SU-DHL-6 (cell line): Measurements from ENCODE around the gene COPRS.
A peak's percentile ranks its signal among the peaks of the same experiment; 100 is the strongest.

Experiments used
- H2AFZ ChIP-seq: fragments of 200-600 bp; sonication (generic); 2 replicates; pipeline ENCODE4 v1.6.1; 2014; ENCODE audit warnings: low read depth, mild to moderate bottlenecking, moderate library complexity, mixed read lengths, antibody characterized with exemption, low read length; ENCODE audit not compliant: severe bottlenecking
- H3F3A ChIP-seq: fragments of 200-600 bp; shearing (Covaris generic); 2 replicates; pipeline ENCODE4 v1.6.0; 2016; ENCODE audit warnings: antibody characterized with exemption, mild to moderate bottlenecking; ENCODE audit not compliant: insufficient read depth
- H3K27ac ChIP-seq: fragments of 200-600 bp; sonication (generic); 2 replicates; pipeline ENCODE4 v1.5.1; 2016; ENCODE audit warnings: low read depth, mild to moderate bottlenecking, low read length, moderate library complexity, mixed read lengths
- H3K27me3 ChIP-seq: fragments of 200-600 bp; sonication (generic), shearing (Covaris generic); 2 replicates; pipeline ENCODE4 v1.6.0; 2014; ENCODE audit warnings: mild to moderate bottlenecking, low read length
- H3K36me3 ChIP-seq: fragments of 200-600 bp; sonication (generic); 2 replicates; pipeline ENCODE4 v1.6.1; 2014; ENCODE audit warnings: mild to moderate bottlenecking, low read length, mixed read lengths
- H3K4me2 ChIP-seq: fragments of 300-600, 200-600 bp; shearing (Covaris generic), sonication (generic); 2 replicates; pipeline ENCODE4 v1.6.0; 2014; ENCODE audit warnings: low read length, low read depth, mild to moderate bottlenecking; ENCODE audit not compliant: poor library complexity, severe bottlenecking
- H3K4me3 ChIP-seq: fragments of 200-600 bp; sonication (generic); 2 replicates; pipeline ENCODE4 v1.5.1; 2014; ENCODE audit warnings: antibody characterized with exemption, low read length, mild to moderate bottlenecking, mixed read lengths; ENCODE audit not compliant: insufficient read depth, poor library complexity, severe bottlenecking
- H3K79me2 ChIP-seq: fragments of 200-600 bp; sonication (generic); 2 replicates; pipeline ENCODE4 v1.6.1; 2014; ENCODE audit warnings: mild to moderate bottlenecking, low read length, moderate library complexity; ENCODE audit not compliant: insufficient read depth
- H3K9ac ChIP-seq: fragments of 200-600 bp; sonication (generic); 2 replicates; pipeline ENCODE4 v1.7.0; 2014; ENCODE audit warnings: mild to moderate bottlenecking, low read length
- H3K9me2 ChIP-seq: fragments of 200-600 bp; sonication (generic); replicated peaks from 2 replicates; pipeline ENCODE4 v1.6.1; 2014; ENCODE audit warnings: low read length; ENCODE audit not compliant: insufficient read depth
- H3K9me3 ChIP-seq: fragments of 200-600 bp; sonication (generic); 2 replicates; pipeline ENCODE4 v1.6.1; 2014; ENCODE audit warnings: low read length, mixed read lengths; ENCODE audit not compliant: insufficient read depth
- H4K20me1 ChIP-seq: fragments of 200-600 bp; sonication (generic); 2 replicates; pipeline ENCODE4 v1.6.1; 2014; ENCODE audit warnings: low read depth, mild to moderate bottlenecking, antibody characterized with exemption, low read length, moderate library complexity, mixed read lengths
- CTCF ChIP-seq: fragments of 200-600 bp; sonication (generic); IDR thresholded peaks from one replicate; pipeline ENCODE4 v1.5.1; 2017; ENCODE audit warnings: antibody characterized with exemption, mild to moderate bottlenecking, low read length, moderate library complexity; ENCODE audit not compliant: insufficient read depth, poor library complexity, severe bottlenecking
- EZH2phosphoT487 ChIP-seq: fragments of 200-600 bp; sonication (generic), shearing (Covaris generic); conservative IDR thresholded peaks from 2 replicates; pipeline ENCODE4 v1.6.1; 2018; ENCODE audit warnings: mild to moderate bottlenecking, antibody characterized with exemption, low read length, moderate library complexity, mixed read lengths

Gene COPRS

GRCh38 chr17:31857920-31858641 is 963 bp downstream of the COPRS start:
- TF ChIP-seq EZH2phosphoT487 (no peak), CTCF (no peak)
- Histone ChIP-seq H2AFZ (peak overlapping the region; percentile 29), H3K36me3 (peaks cover 3% of the 10 kb centered on the region; the same call in 1 of the 2 replicates), H3K4me3 (peak overlapping the region; percentile 63), H3K27me3 (no peaks in the 10 kb centered on the region), H4K20me1 (no peaks in the 10 kb centered on the region), H3K9me2 (no peaks in the 10 kb centered on the region), H3K27ac (no peak overlapping the region), H3K9me3 (no peaks in the 10 kb centered on the region), H3K9ac (peak overlapping the region; percentile 60), H3K4me2 (peak overlapping the region; percentile 78), H3K79me2 (peaks cover 11% of the 10 kb centered on the region), H3F3A (peaks cover 21% of the 10 kb centered on the region; the same call in 1 of the 2 replicates)

- Histone ChIP-seq H3K9me3 (no peaks in the 10 kb centered on the region), H3K9ac (no peak overlapping the region), H3K79me2 (peaks cover 11% of the 10 kb centered on the region), H3K27me3 (no peaks in the 10 kb centered on the region), H3K27ac (no peak overlapping the region), H2AFZ (no peak overlapping the region), H3K4me2 (no peak overlapping the region), H3K36me3 (no peaks in the 10 kb centered on the region), H3K4me3 (no peak overlapping the region), H4K20me1 (no peaks in the 10 kb centered on the region), H3F3A (peaks cover 19% of the 10 kb centered on the region; the same call in 1 of the 2 replicates), H3K9me2 (no peaks in the 10 kb centered on the region)
- TF ChIP-seq EZH2phosphoT487 = no peak
- no peak for TF ChIP-seq CTCF
These were observed 2.3 kb downstream of the COPRS start for GRCh38 chr17:31856750-31857149.

- no peaks in the 10 kb centered on the region for H3K9me2 ChIP-seq
- H4K20me1 ChIP-seq = no peaks in the 10 kb centered on the region
- no peaks in the 10 kb centered on the region for H3K9me3 ChIP-seq
- no peak overlapping the region for H3K4me3 ChIP-seq
- no peak overlapping the region for H3K4me2 ChIP-seq
- H3K9ac ChIP-seq = no peak overlapping the region
- TF ChIP-seq EZH2phosphoT487 (no peak), CTCF (no peak)
- H3K27ac ChIP-seq = no peak overlapping the region
- peaks cover 6% of the 10 kb centered on the region; the same call in 1 of the 2 replicates for H3F3A ChIP-seq
- no peaks in the 10 kb centered on the region for H3K36me3 ChIP-seq
- H3K79me2 ChIP-seq = peaks cover 11% of the 10 kb centered on the region
- H2AFZ ChIP-seq = no peak overlapping the region
- H3K27me3 ChIP-seq = no peaks in the 10 kb centered on the region
These were observed 4.4 kb downstream of the COPRS start for GRCh38 chr17:31854672-31855071.
